DND-41 (cell line): Measurements from ENCODE around the gene TEC.

Experiments used
- CTCF ChIP-seq: IDR thresholded peaks from 2 replicates; pipeline ENCODE4 v1.5.1; 2012; ENCODE audit warnings: borderline replicate concordance, low read length, moderate library complexity, mild to moderate bottlenecking; ENCODE audit not compliant: poor library complexity, severe bottlenecking; ENCODE audit errors: extremely low read depth
- EZH2 ChIP-seq: IDR thresholded peaks from 3 replicates; pipeline ENCODE4 v1.6.1; 2012; ENCODE audit warnings: borderline replicate concordance, low read depth, mild to moderate bottlenecking, moderate library complexity, low read length, inconsistent platforms; ENCODE audit not compliant: severe bottlenecking

DNA sequence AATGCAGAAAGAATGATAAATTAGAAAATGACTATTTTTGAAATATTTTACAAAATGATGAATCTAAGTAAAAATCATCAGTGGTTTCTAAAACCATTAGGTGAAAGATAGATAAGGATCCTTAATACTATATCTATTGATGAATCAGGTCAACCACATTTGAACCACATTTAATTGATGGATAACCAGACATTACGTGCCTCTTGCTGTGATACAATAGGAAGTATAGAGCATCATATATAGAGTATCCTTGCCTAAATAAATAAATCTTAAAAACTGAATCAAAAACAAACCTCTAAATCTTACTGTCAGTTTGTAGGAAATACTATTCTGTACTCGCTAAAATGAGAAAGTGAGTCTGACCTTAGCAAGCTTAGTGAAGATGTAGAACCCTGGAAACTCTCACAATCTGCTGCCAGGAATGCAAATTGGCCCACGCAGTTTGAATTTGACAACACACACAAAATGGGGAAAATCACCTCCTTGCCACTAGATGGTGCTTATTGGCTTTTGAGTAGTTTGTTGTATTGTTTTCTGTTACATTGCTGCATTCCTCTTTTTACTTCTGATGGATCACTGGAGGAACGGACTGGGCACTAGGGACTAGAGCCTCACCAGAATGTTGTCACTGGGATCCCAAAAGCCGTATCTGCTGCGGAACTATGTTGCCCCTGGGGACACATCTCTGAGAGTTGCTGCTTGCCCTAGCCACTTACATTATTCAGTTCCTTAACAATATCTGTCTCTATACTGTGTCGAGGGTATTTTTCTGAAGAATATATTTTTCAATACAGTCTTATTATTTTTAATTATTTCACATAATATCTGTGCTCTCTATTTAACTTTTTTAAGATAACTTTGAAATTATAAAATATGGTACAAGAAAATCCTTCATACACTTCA, 46.3 kb upstream of the TEC start:
- TF ChIP-seq CTCF (peak; percentile 80), EZH2 (no peak)
